Raji (cell line): Measurements from ENCODE around the gene PKP4.

Experiments used
- POLR2A ChIP-seq: IDR thresholded peaks from 2 replicates; pipeline ENCODE4 v1.6.1; 2011; ENCODE audit warnings: low read depth, low read length, control low read depth; ENCODE audit not compliant: insufficient read depth

The PKP4 gene

GRCh38 chr2:158635961-158636601 is 179.3 kb downstream of the PKP4 start:
- no peak for TF ChIP-seq POLR2A

DNA sequence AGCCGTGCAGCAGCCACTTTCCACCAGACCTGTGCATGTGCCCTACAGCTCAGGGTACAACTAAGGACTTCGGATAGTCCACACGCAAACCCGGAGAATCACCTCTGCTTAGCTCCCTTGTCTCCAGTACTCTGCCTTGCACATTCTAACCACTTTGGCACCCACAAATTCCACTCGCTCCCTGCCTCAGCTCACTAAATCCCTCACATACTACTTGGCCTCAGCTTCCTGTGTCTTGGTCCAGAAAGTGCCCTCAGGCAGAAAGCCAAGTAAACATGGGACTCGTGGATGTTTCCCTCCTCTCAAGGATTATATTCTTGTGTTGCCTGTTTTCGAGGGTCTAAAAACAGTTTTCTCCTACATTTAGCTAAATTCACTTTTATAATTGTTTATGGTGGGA is 180.6 kb downstream of the PKP4 start:
- no peak for TF ChIP-seq POLR2A

DNA sequence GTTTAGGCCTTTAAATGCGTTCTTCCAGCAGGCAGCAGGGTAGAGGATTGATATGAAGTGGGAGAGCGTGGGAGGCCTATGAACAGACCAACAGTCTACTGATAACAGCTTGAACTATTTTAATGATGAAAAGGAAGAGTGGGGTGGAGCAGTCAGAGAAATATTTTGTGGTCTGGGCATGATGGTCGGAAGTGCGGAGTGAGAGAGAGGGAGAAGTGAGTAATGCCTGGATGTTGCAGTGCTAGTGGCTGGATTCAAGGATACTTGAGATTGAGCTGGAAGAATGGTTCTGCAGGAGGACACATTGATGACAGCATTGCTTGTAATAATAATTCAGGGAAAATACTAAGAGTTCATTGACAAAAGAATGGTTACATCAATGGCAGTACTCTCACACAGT is 187.4 kb downstream of the PKP4 start:
- TF ChIP-seq POLR2A: no peak

- no peak for TF ChIP-seq POLR2A
These were observed 188.5 kb downstream of the PKP4 start for GRCh38 chr2:158645299-158645698.

DNA sequence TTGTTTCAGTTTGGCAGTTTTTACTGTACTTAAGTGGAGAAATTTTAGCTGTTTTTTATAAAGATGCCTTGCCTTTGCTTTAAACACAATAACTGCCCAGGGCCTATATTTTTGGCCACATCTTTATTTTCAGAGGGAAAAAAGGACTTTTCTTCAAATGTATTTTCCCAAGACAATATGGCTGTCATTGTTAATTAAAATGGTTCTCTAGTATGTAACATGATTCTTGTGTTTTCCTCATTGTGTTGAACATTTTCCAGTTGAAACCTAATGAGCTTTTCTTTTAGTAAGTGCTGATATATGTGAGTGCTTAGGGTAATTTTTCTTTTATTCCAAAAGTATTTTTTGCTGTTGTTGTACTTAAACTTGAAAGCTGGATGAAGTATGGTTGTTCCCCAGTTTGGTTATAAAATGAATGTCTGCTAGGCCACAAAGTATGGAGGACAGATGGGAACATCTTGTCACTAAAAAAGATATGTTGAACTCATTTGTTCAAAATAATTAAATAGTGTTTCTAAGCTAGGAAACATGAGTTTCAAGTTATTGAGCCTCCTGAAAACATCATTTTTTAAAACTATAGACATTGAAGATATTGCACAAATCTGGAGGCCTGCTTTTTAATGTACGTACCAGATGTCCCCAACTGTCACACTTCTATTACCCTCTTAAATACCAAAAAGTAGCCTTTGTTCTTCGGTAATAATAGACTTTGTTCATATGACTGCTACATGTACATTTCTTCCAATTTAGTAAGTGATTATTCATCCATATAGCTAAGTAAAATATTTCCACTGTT is 190.9 kb downstream of the PKP4 start:
- TF ChIP-seq POLR2A: no peak

DNA sequence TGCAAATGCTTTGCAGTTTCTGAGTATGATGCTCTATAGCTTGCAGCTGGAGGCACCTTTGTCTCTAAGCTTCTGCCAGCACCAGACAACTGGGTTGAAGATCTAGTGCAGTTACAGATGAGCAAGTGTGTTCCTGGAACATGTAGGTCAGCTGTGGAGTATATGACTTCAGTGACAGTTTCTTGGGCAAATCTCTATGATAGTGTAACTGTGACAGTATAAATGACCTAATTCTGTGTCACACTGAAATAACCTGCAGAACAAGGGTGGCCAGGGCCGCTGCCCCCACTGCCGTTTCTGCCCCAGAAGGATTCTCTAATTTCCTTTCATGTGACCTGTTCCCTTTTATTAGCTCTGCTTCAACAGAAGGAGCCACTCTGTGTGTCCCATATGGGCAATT is 193.1 kb downstream of the PKP4 start:
- no peak for TF ChIP-seq POLR2A

- no peak for TF ChIP-seq POLR2A
These were observed 194.1 kb downstream of the PKP4 start for GRCh38 chr2:158650646-158651357.

- TF ChIP-seq POLR2A: no peak
These were observed 194.8 kb downstream of the PKP4 start for GRCh38 chr2:158651358-158652057.

GRCh38 chr2:158655628-158656027 is 198.9 kb downstream of the PKP4 start:
- TF ChIP-seq POLR2A: no peak

- TF ChIP-seq POLR2A: no peak
These were observed 199.9 kb downstream of the PKP4 start for GRCh38 chr2:158656492-158657229.

DNA sequence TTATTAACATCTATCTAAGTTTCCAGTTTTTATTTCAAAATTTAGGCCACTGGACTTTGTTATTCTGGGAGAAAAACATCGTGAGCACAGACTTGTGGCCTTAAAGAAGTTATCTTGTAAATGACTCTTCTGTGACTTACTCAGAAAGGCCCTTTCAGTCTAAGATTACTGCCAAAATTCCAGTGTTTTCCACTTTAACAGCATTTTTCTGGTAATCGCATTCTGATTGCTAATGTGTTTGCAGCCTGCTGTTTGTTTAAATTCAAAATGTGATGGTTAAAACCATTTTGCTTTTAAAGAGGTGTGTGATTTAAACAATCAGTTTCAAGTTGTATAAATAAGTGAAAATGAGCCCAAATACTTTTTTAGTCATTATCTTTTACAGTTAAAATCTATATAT is 201.6 kb downstream of the PKP4 start:
- no peak for TF ChIP-seq POLR2A

GRCh38 chr2:158659483-158659882 is 202.7 kb downstream of the PKP4 start:
- TF ChIP-seq POLR2A: no peak

DNA sequence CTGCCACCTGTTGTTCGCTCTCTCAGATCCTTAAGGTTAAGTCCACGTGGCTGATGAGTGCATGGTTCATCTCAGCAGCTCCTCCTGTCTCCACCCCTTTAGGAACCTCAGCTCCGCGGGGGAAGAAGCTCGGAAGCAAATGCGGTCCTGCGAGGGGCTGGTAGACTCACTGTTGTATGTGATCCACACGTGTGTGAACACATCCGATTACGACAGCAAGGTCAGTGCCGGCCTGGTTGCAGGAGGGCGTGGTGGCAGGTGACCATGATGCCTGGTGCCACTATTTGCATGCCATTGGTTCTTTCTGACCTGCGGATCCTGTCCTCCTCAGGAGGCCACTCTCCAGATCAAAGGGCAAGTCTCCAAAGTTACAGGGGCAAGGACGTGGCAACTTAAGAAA is 204.5 kb downstream of the PKP4 start:
- no peak for TF ChIP-seq POLR2A

DNA sequence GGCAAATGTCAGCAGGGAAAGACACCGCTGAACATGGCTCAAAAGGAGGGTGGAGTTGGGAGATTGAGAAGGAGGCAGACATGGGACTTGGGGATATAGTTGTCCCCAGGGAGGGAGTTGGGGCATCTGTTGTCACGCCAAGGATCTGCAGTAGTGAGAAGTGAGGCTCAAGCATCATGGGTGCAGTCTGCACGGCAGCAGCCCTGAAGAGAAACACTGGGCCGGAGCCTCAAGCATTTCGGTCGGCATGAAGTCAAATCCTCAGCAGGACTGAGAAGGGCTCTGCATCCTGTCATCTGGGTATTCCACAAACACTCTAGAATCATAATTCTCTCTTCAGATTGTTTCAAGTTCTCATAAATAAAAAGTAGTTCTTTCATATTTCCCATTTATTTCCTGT is 205.7 kb downstream of the PKP4 start:
- no peak for TF ChIP-seq POLR2A

GRCh38 chr2:158663796-158664195 is 207.0 kb downstream of the PKP4 start:
- TF ChIP-seq POLR2A: no peak
